ENCODE measurements around the gene SNTB2. TPM values are rescaled to one million over a fixed set of nuclear protein-coding genes. Genes with fewer than 3 reads are reported as not detected.

Gene SNTB2
- total RNA-seq, 4 donors from 2014 or later, result 14.5 to 140 (median 28.7) TPM

DNA sequence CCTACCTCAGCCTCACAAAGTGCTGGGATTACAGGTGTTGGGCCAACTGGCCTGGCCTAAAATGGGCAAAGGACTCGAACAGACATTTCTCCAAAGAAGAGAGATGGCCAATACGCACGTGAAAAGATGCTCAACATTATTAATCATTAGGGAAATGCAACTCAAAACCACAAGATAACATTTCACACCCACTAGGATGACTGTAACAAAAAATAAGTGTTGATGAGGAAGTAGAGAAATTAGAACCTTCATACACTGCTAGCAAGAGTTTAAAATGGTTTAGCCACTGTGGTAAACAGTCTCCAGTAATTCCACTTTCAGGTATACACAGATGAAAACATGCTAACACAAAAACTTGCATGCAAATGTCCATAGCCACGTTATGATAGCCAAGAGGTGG, 159.0 kb downstream of the SNTB2 start:
- Histone ChIP-seq H3K27me3 (no peaks in the 10 kb centered on the region), H3K36me3 (peaks cover 0 to 28% (median 0%) of the 10 kb centered on the region in 3 donors), H3K27ac (peak overlapping the region in 1 of 4 donors; percentile 13), H3K9me3 (no peaks in the 10 kb centered on the region), H3K4me3 (no peak overlapping the region), H3K4me1 (peaks cover 0 to 12% (median under 1%) of the 10 kb centered on the region in 4 donors)
- no peak for TF ChIP-seq POLR2A (IDR thresholded peaks at IDR 0.05)
- TF ChIP-seq, protein P1, sequence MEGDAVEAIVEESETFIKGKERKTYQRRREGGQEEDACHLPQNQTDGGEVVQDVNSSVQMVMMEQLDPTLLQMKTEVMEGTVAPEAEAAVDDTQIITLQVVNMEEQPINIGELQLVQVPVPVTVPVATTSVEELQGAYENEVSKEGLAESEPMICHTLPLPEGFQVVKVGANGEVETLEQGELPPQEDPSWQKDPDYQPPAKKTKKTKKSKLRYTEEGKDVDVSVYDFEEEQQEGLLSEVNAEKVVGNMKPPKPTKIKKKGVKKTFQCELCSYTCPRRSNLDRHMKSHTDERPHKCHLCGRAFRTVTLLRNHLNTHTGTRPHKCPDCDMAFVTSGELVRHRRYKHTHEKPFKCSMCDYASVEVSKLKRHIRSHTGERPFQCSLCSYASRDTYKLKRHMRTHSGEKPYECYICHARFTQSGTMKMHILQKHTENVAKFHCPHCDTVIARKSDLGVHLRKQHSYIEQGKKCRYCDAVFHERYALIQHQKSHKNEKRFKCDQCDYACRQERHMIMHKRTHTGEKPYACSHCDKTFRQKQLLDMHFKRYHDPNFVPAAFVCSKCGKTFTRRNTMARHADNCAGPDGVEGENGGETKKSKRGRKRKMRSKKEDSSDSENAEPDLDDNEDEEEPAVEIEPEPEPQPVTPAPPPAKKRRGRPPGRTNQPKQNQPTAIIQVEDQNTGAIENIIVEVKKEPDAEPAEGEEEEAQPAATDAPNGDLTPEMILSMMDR (IDR thresholded peaks at IDR 0.05), result no peak
- no peak for DNase-seq

DNA sequence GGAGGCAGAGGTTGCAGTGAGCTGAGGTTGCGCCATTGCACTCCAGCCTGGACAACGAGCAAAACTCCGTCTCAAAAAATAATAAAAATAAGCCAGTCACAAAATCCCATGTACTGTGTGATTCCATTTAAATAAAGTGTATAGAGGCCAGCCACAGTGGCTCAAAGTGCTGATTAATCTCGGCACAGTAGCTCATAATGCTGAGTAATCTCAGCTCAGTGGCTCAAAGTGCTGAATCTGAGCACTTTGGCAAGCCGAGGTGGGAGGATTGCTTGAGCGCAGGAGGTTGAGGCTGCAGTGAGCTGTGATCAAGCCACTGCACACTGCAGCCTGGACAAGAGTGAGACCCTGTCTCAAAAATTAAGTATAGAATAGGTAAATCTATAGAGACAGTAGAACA, 159.7 kb downstream of the SNTB2 start:
- TF ChIP-seq POLR2A (IDR thresholded peaks at IDR 0.05), result no peak
- TF ChIP-seq, protein P1 (IDR thresholded peaks at IDR 0.05), result no peak
- Histone ChIP-seq H3K4me1 (peaks cover 0 to 4% (median 0%) of the 10 kb centered on the region in 4 donors), H3K27ac (no peak overlapping the region), H3K27me3 (no peaks in the 10 kb centered on the region), H3K9me3 (no peaks in the 10 kb centered on the region), H3K36me3 (peaks cover 0 to 24% (median 0%) of the 10 kb centered on the region in 3 donors), H3K4me3 (no peak overlapping the region)
- DNase-seq, result no peak

DNA sequence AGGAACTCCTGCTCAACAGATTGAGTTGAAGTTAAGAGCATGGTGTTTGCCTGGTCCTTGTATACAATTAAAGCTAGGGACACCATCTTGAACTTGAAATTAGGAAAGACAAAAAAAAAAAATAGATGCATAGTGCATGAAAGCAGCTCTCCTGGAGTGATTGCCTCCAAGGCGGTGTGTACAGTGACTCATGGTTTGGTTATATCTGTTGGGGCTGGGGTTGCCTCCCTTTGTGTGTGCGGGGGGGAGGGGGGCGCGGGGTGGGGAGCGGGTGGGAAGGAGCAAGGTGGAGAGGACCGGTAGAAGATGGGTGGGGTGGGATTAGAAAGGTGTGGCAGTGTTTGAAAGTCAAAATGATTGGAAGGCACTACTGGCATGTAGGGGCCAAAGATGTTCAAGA, 161.3 kb downstream of the SNTB2 start:
- Histone ChIP-seq H3K27ac (no peak overlapping the region), H3K9me3 (no peaks in the 10 kb centered on the region), H3K36me3 (peaks cover 0 to 18% (median 0%) of the 10 kb centered on the region in 3 donors), H3K27me3 (no peaks in the 10 kb centered on the region), H3K4me1 (peaks cover 0 to 6% (median 0%) of the 10 kb centered on the region in 4 donors), H3K4me3 (no peak overlapping the region)
- TF ChIP-seq, protein P1 (IDR thresholded peaks at IDR 0.05), result no peak
- TF ChIP-seq POLR2A (IDR thresholded peaks at IDR 0.05), result no peak
- no peak for DNase-seq

DNA sequence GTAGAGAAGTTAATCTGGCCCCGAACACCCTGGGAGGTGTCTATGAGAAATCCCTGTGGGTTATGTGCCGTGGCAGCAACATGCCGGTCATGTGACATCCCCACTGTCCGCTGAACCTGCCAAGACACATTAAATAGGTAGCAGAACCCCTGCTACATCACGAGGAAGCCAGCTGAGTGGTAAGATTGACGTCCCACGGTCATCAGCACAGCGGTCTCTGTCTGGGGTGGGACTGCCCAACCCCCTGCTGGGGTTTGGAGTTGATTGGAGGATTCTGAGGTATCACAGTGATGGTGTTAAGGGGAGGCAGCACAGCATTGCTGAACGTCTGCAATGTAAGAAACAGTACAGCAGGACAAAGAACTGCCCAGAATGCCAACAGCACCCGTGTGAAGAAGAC, 162.6 kb downstream of the SNTB2 start:
- Histone ChIP-seq H3K27ac (no peak overlapping the region), H3K4me3 (no peak overlapping the region), H3K36me3 (peaks cover 0 to 16% (median 0%) of the 10 kb centered on the region in 3 donors), H3K4me1 (peaks cover 0 to 6% (median 0%) of the 10 kb centered on the region in 4 donors), H3K9me3 (no peaks in the 10 kb centered on the region), H3K27me3 (no peaks in the 10 kb centered on the region)
- no peak for DNase-seq
- no peak for TF ChIP-seq POLR2A (IDR thresholded peaks at IDR 0.05)
- TF ChIP-seq, protein P1 (IDR thresholded peaks at IDR 0.05), result no peak

DNA sequence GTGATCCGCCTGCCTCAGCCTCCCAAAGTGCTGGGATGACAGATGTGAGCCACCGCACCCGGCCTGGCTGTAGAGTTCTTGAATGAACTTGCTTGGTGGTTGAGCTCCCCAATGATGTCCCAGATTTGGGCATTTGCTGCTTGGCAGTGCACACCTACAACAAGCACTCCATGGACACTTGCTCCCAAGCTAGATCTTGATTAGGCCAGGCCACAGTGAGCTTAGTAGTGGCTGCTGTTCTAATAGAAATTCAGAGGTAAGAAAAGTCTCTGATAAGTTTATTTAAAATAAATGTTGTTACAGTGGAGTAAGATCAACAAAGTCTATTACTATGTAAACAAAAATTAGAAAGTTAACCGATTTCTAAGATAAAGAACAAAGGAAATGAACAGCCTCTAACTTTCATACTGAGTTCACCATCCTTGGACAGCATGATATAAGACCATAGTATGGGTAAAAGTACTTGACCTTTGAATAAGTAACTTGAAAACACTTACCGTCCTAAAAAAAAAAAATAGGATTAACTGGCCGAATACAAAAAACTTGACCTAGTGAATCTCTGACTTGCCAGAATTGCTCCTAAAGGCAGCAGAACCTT, 163.7 kb downstream of the SNTB2 start:
- Histone ChIP-seq H3K27me3 (no peaks in the 10 kb centered on the region), H3K27ac (no peak overlapping the region), H3K36me3 (peaks cover 0 to 22% (median 0%) of the 10 kb centered on the region in 3 donors), H3K4me3 (peak overlapping the region in 1 of 4 donors; percentile 33), H3K9me3 (no peaks in the 10 kb centered on the region), H3K4me1 (peaks cover 0 to 6% (median 0%) of the 10 kb centered on the region in 4 donors)
- DNase-seq, result no peak
- TF ChIP-seq, protein P1 (IDR thresholded peaks at IDR 0.05), result no peak
- no peak for TF ChIP-seq POLR2A (IDR thresholded peaks at IDR 0.05)
